Activated naive CD4-positive, alpha-beta T cell treated with Interleukin-2 at 50 U/mL for 16 hours (primary cell): Measurements from ENCODE around the gene NTRK3.

Source experiments
- DNase-seq: peaks from one replicate; pipeline ENCODE4 v3.0.0-alpha.2; 2020

The NTRK3 gene

DNA sequence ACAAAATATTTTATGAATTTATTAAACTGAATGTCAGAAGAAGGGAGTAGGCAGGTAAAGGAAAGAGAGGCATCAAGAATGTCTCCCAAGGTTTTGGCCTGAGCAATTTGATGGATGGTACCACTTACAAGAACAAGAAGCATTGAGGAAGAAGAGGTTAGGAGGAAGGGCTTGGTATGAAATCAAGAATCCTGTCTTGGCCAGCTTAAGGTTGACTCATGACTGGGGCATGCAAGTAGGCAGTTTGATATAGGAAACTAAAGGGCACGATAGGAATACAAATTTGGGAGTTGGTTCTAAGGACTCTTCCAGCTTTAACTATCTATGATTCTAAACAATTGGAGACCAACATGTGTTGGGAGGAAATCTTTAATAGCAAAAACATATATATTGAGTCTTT lies 79.1 kb downstream of the NTRK3 start:
- DNase-seq, result no peak

DNA sequence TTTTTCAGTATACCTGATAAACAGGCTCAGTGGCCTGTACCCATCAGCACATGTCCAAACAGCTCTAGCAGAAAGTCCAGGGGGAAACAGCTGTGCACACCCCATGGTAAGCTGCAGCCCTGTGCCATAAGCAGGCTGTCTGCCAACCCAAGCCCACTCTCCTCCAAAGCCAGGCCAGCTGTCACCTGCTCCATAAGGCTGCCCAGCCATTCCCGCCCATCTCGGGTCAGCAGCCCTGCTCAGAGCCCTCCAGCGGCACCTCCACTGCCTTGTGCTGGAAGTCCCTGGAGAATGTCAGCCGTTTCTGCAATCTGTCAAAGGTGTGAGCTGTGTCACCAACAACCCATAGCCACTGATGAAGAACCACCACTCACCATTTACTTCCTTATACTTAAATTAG lies 82.0 kb downstream of the NTRK3 start:
- DNase-seq, result no peak

DNA sequence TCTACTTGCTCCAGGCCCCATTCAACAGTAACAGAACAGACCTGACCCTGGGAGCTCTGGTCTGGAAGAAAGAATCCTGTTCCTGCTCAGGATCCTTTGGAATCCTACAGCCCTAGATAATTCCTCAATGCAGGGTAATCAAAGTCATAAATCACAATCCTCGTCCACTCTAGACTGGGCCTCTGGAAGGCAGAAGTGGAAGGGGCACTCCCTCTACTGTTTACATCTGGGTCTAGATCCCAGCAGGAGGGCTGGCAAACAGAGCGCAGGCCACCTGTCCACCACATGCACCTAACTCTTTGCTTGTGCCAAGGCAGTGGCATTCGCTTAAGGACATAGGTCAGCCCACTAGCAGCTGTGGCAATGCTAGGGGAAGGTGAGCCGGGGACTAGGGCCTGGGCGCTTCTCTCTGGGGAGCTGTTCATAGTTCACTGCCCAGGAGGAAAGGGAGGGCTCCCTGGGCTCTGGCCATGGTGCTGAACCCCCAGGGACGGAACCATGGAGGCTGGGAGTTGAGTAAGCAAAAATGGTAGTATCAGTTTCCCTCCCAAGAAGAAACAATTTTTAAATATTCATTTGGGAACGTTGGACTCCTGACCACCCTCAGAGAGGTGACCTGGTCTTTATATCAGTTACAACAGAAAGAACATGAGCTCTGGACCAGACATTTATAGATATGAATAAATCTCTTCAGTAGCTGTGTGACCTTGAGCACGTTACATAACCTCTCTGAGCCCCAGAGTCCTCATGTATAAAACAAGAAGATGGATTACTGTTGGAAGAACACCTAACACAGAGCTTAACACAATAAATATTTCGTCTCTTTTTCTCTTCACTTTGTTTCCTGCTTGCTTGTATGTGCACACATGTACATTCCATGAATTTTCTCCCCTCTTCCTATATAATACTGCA lies 90.2 kb downstream of the NTRK3 start:
- DNase-seq, result no peak

DNA sequence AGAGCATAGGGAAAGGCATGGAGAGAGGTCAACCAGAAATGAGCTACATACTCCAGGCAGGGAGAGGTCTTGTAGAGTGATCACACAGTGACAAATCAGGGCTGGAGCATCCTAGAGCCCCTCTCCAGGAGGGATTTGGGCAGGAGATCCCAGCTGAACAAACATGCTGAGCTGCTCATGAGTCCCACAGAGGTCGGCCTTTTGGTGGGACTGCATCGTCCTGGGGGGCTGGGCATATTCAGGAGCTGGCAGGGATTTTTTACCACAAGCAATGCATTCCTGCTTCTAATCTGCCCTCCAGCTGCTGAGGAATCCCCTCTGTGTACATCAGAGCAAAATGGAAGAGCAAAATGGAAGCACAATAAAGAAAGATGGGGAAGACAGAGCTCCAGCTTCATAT lies 94.9 kb downstream of the NTRK3 start:
- DNase-seq, result no peak

DNA sequence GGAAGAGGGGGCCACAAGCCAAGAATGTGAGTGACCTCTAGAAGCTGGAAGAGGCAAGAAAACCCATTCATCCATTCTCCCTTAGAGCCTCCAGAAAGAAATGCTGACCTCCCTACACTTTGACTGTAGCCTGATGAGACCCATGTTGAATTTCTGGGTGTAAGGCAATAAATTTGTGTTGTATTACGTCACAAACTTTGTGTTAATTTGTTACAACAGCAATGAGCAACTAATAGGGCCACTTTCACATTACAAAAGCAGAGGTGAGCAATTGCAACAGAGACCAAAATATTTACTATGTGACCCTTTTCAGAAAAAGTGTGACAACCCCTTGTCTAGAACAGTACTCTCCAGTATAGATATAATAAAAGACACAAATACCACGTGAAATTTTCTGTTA lies 101.2 kb downstream of the NTRK3 start:
- DNase-seq, result no peak

DNA sequence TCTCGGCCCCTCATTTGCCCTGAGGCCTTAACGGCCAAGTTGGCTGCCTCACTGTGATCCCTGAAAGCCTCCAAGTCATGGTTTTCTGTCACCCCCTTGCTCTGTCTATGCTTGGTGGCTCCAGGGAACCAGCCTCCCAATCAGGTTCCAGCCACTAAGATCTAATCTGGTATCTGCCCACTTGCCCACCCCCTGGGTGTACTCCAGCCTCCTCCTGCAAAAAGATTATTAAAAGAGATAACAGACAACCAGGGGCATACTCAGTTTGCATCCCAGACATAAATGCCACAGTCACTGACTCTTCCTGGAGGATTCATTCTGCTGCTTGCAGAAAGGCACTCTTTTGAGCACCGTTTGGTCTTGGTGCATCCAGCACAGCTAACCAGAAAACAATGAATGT lies 103.9 kb downstream of the NTRK3 start:
- DNase-seq, result no peak

DNA sequence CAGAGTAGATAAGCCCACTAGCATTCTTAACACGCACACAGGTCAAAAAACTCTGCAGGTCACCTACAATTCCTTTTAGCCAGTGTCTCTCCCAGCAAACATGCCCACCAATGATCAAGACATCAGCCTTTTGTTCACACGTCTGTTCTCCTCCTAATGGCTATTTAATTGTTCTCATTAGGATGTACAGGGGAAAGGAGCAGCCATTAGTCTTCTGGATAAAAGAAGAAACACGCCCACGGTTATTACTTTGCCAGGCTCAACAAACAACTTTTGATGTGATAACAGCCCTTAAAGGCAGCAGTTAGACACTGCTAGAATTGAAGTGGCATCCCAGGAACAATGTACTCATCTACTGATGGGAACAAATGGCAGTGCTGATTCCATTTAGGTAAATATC lies 108.8 kb downstream of the NTRK3 start:
- DNase-seq, result no peak

DNA sequence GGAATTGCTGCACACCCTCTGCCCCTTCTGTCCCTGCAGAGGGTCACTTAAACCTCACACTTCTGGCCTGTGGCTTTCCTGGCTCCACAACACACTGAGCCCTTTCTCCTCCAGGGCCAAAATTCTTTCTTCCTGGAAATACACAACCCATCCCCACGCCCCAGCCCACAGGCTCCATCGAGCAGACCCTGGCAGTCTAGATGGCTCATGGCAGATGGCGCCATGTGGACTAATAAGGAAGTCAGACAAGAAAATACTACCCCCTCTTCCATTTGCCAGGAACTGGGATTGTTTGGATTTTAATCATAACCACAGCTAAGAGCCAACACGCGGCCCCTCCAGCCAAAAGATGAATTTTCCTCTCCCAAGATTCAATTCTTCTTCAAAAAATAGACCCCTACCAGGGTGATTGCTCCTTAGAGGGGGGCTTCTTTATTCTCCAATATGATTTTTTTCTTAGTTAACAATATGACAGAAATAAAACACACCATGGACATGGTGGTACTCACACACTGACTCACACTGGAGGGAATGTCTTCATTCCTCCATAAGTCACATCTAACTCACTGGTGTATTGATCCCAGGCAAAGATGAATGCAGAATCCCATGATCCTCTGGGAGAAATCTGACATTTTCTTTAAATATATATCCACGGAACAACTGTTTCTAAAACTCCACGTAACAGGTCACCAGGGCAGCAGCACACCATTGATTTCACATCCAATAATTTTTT lies 111.5 kb downstream of the NTRK3 start:
- no peak for DNase-seq

DNA sequence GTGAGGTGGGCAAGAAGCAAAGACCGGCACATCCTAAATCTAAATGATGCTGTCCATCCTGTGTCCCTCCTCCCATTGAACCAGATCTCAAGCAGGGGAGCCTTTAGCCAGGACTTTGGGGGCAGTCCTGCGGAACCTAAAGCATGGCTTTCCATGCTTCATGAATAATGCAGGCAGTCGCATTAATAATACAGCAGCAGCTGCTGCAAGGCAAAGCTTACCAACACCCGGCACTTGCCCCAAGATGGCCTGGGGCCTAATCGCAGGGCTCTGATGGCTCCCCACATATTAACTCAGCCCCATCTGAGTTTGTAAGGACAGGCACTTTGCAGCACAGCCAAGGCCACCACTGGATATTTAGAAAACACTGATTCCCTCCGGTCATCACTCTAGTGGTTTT lies 114.4 kb downstream of the NTRK3 start:
- DNase-seq, result no peak

DNA sequence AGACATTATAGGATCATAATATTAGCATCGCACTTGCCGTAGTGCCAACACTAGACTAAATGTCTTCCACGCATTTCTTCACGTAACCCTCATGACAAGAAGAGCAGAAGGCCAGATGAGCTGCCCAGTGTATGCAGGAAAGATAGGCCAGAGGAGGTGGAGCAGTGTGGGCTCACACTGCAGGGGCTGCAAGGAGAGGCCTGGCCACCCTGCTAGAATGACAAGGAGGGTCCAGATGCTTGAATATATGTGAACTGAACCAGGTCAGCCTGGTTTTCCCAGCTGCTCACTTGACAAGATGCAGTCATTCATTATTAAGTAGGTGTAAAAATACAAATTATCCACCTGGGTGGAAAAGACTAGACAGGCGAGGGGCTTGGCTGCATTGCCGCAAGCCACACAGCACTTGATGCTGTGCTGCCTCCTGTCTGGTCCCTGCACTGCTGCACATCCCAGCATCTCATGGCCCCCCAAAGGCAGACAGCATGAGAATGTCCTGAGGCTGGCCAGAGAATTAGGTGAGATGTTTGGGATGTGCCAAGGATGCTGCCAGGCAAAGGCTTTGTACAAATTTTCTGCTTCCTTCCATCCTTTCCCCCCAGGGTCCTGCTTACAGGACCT lies 115.2 kb downstream of the NTRK3 start:
- no peak for DNase-seq

DNA sequence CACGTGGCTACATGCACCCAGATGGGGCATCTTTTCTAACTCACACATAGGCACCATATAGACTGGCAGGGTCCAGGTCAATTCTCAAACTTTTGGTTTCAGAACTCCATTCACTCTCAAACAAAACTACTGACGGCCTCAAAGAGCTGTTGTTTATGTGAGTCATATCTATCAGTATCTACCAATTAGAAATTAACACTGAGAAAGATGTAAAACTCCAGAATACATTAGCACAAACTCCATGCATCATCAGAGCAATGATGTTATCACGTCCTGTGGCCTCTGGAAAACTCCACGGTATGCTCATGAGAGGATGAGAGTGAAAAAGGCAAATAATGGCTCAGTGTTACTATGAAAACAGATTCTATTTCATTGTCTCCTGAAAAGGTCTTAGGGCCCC lies 116.1 kb downstream of the NTRK3 start:
- no peak for DNase-seq

DNA sequence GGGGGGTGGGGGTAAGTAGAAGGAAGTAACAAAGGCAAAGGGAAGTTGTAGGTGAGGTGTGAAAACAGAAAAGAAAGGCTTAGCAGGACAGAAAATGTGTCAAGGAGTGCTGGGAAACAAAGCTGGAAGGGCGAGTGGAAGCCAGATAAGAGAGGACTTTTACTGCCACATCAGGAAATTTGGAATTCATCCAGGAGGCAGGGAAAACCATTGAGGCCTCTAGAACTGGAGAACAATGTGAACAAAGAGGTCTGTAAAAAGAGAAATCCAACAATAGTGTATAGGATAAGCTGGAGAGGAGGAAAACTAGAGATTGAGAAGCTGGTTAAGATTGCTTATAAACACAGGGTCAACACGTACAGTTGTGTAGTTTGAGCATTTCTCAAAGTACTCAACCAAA lies 116.6 kb downstream of the NTRK3 start:
- no peak for DNase-seq

DNA sequence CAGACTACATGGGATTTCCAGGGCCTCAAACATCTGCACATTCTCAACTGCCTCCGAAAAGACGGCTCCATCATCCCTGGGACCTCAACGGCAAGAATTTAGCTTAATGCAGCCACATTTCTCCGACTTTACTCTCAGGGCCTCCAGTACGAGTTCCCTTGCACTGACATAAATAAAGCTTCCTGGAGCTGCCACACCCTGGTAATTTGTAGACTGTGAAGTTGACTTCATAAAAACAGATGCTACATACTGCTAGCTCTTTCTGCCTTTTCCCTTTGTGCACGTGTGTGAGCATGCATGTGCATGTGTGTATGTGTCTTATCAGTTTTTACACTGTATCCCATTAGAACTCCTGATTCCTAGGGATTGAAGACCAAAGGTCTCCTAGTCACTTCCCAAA lies 122.7 kb downstream of the NTRK3 start:
- DNase-seq, result no peak

DNA sequence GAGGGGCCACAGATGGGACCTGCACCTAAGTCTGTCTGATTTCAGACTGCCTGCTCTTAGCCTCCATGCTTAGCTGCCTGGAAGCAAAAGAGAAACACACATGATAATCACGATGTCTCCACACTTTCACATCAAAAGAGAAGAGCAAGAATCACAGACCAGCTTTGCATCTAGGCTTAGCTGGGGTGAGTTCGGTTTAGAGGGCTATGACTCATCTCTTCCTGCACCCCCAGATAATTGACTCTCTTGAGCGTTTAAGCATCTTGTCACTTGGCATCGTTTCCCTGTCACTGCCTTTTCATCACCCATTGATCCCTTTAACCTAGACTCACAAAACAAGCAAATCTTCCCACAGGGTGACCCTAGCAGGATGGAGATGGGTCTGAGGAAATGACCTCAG lies 124.0 kb downstream of the NTRK3 start:
- DNase-seq, result no peak

DNA sequence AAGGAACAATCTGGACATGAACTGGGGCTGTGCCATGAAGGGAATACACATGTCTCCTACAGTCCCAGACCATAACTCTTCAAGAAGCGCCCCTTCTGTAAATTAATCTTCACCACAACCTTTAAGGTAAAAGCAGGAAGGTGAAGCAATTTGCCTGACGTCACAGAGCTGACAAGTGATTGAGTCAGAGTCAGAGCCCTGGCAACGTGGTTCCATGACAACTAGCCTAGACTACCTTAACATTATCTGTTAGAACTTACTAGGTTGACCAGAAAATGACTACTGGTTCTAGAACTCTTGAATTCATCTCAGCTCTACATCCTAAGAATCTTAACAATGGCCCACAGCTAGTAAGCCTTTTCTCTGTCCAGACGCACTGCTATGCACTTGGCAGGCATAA lies 124.6 kb downstream of the NTRK3 start:
- no peak for DNase-seq

DNA sequence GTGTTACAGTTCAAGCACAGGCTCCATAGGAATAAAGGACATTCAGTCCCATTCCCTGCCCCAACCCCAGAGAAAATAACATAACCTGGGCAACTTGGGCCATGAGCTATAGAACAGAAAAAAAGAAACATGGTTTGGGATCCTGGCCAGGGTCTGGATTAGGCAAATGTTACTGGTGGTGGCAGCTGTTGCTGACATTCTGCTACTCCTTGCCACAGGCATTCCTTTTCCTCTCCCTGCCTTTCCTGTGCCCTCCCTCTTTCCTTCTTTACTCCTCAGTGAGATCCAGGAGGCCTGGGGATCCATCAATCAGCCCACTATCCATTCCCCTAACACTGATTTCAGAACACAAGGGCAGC lies 129.1 kb downstream of the NTRK3 start:
- DNase-seq, result no peak

DNA sequence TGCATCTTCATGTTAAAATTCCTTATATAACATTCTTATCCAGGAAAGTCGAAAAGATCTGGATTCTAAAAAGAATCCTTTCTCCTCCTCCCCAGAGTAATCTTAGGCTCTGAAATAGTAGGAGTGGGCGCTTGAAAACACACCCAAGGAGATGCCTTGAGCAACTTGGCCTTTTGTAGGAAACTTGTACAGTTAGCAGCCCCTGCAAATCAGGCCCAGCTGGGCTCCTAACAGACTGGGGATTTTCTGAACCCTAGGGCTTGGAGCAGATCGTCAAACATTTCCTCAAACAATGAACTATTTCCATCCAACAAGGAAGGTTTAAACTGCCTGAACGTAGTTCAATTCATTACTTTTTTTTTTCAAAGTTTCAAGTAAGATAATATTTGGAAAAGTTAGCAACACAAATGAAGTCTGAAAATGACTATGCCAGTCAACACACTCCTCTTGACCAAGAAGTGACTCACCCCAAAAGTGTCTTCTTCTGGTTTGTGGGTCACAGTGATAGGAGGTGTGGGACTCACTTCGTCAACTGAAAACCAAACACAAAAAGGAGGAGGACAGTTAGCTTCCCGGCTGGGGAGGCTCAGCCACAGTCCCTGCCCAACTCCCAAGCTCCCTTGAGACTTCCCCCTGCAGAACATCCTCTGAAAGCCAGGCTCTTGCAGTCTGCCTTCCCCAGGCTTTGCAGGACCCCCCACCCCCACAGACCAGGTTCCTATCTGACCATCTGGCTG lies 129.7 kb downstream of the NTRK3 start:
- DNase-seq, result no peak

DNA sequence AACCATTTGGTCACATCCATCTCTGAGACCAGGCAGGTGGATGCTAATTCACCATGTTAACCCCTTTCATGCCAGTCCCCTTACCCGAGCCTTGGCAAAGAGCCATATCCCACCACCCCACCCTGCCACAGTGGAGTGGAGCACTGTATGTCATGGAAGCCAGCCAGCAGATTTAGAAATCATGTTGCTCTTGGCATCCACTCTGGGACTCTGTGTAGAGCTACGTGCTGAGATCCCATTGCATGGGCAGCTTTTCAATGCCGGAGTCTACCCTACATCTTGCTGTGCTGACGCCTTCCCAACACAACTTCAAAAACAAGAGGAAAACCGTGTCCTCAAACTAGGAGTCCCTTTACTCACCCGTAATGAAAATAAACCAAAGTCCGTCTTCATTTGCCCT lies 131.0 kb downstream of the NTRK3 start:
- DNase-seq, result no peak

DNA sequence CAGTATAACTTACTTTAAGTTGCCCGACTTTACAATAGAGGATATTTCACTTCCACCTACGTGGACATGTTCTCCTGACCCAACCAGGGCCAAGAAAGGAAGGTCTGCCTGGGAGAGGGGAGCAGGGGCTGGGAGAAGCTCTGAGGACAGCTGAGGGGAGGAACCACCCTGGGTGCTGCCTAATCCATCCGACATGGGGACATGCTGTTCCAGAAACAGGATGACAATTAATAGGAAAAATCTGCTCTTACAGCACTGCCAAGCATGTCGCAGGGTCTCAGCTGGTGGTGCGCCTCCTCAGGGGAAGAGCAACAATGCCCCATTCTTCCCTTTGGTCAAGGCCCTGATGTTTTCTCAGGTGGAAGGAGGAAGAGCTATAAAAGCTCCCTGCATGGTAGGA lies 132.3 kb downstream of the NTRK3 start:
- no peak for DNase-seq

DNA sequence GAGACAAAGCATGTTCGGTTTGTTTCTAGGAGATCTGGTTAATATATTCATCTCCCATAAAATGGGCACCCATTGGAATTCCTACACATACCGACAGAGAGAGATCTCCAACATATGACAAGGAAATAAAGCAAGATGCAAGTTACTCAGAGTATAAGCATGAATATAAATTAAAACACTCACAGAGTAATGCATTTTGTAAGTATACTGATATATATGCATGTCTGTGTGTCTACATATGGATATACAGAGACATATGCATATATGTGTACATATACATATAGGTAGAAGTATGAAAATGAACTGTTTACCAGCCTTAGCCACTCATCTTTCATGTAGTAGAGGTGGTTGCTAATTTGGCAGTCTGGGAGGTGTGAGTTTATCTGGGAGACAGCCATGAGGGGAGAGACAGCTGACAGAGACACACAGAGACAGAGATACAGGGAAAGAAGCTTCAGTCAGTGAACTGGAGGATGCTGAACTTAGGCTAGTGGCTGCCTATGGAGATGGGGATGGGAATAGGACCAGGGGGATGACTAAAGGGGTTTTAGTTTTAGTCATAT lies 134.5 kb downstream of the NTRK3 start:
- DNase-seq, result no peak

DNA sequence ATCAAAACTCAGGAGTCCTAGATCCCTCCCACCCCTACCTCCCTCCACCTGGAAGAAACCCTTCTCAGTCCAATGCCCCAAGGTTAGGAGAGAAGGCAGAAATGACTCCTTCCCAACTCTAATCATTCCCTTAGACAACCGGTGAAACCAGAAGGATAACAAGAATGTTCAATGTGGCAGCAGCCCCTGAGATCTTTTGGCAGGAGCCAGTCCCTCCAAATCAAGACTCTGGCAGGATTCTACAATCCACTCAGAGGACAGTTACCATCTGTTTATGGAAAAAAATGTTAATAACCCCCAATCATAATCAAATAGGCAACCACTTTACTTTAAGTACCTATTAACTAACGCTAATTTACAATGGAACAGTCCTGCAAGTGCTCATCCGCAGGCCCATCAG lies 136.5 kb downstream of the NTRK3 start:
- no peak for DNase-seq

DNA sequence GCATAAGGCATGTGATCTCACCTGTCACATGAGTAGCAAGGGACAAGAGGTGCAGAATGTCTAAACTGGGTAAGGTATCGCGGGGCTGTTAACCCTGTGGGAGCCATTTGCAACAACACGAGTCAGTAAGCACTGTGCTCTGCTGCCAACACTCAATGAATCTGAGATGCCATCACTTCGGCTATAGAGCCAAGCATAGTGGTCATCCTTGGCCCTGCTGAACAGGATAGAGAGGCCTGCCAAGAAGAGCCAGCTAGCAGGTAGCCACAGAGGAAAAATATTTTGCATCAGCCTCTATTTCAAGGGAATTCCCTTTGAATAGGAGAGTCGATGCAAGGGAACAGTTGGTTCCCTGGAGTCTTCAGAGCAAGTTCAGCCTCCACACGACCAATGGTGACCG lies 137.8 kb downstream of the NTRK3 start:
- no peak for DNase-seq

DNA sequence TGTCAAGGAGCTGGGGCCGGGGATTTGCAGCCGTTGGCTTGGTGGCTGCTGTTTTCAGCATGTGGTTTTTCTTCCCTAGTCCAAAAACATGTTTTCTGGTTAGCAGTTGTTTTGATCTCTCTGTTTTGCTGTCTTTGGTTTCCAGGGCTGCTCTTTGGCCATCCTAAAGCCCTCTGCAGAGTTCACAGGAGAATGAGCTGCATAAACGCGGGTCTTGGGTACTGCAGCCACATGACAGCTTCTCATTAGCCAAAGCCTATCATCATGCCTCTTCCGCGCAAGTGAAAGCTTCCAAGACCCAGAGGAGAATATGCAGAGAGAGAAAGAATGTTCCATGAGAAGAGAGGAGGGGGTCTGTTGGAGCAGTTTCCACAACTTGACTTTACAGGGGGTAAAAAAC lies 138.5 kb downstream of the NTRK3 start:
- DNase-seq, result no peak
